ENCODE measurements around the gene PSMD13. TPM values are rescaled to one million over a fixed set of nuclear protein-coding genes. Genes with fewer than 3 reads are reported as not detected.
A peak's percentile ranks its signal among the peaks of the same experiment; 100 is the strongest.
"Not testable (repeated sequence)": the region's sequence is repeated elsewhere in the genome, so short reads cannot be mapped to it uniquely, and the experiment has no call there.

Gene PSMD13
- total RNA-seq, 4 donors from 2014 or later: 85.8 to 114 (median 93.5) TPM

GRCh38 chr11:235609-235996 is 1.2 kb upstream of the PSMD13 start:
- 2 to 4% methylated on average over 12 to 13 of the region's 13 CpGs for WGBS, 2 donors (ENCODE audit: low coverage in 1 of 2)
- Histone ChIP-seq H3K9me3 (no peaks in the 10 kb centered on the region), H3K4me3 (peak overlapping the region; percentile 80 to 93), H3K4me1 (peaks cover 0 to 35% (median 13%) of the 10 kb centered on the region in 3 donors), H3K27ac (peak overlapping the region; percentile 80 to 96 (median 94)), H3K27me3 (no peaks in the 10 kb centered on the region), H3K36me3 (peaks cover 0 to 34% of the 10 kb centered on the region in 2 donors)
- ATAC-seq: peak; percentile 7
- no peak for TF ChIP-seq EP300 (IDR thresholded peaks at IDR 0.05)
- no peak for TF ChIP-seq CTCF (IDR thresholded peaks at IDR 0.05)
- no peak for TF ChIP-seq POLR2AphosphoS5 (IDR thresholded peaks at IDR 0.05)
- no peak for TF ChIP-seq POLR2A (IDR thresholded peaks at IDR 0.05)

- Histone ChIP-seq H3K4me1 (peaks cover 0 to 35% (median 13%) of the 10 kb centered on the region in 3 donors), H3K4me3 (peak within 1 kb of the TSS; percentile 93), H3K9me3 (no peaks in the 10 kb centered on the region), H3K36me3 (peaks cover 0 to 37% of the 10 kb centered on the region in 2 donors), H3K27me3 (no peaks in the 10 kb centered on the region), H3K27ac (peak within 1 kb of the TSS; percentile 85 to 96 (median 94))
- WGBS, 2 donors (ENCODE audit: low coverage in 1 of 2): 0 to 3% methylated on average over 6 to 11 of the region's 70 CpGs
- peak; percentile 93 for ATAC-seq
- TF ChIP-seq EP300 (IDR thresholded peaks at IDR 0.05): no peak
- TF ChIP-seq POLR2A (IDR thresholded peaks at IDR 0.05): peak; percentile 54 to 56
- TF ChIP-seq CTCF (IDR thresholded peaks at IDR 0.05): peak in 2 of 4 experiments; percentile 44 to 47
- TF ChIP-seq POLR2AphosphoS5 (IDR thresholded peaks at IDR 0.05): peak; percentile 37
These were observed 591 bp upstream of the PSMD13 start, which contains the start of gene SIRT3 for GRCh38 chr11:235997-236773. Gene SIRT3, minus strand, starts transcription at chr11:236342. Its CDS starts 14 bp downstream, at chr11:236328.

- Histone ChIP-seq H3K36me3 (peaks cover 0 to 40% of the 10 kb centered on the region in 2 donors), H3K4me1 (peaks cover 0 to 35% (median 13%) of the 10 kb centered on the region in 3 donors)
- not testable (repeated sequence) for H3K4me3 ChIP-seq, H3K9me3 ChIP-seq, ATAC-seq, H3K27ac ChIP-seq, H3K27me3 ChIP-seq
- 62 to 74% methylated on average over 4 to 7 of the region's 7 CpGs for WGBS, 2 donors (ENCODE audit: low coverage in 1 of 2)
These were observed 1.6 kb downstream of the PSMD13 start for GRCh38 chr11:238346-238745.

GRCh38 chr11:240315-240714 is 3.5 kb downstream of the PSMD13 start:
- TF ChIP-seq EP300 (IDR thresholded peaks at IDR 0.05) (no peak), CTCF (IDR thresholded peaks at IDR 0.05) (no peak), POLR2A (IDR thresholded peaks at IDR 0.05) (no peak), POLR2AphosphoS5 (IDR thresholded peaks at IDR 0.05) (no peak)
- no peak for ATAC-seq
- H3K36me3 ChIP-seq: peaks cover 0 to 60% of the 10 kb centered on the region in 2 donors
- H3K4me1 ChIP-seq: peaks cover 0 to 25% (median 11%) of the 10 kb centered on the region in 3 donors
- no peaks in the 10 kb centered on the region for H3K9me3 ChIP-seq
- H3K4me3 ChIP-seq: no peak overlapping the region
- WGBS, 2 donors (ENCODE audit: low coverage in 1 of 2): 57 to 73% methylated on average over 1 of the region's 1 CpG
- H3K27me3 ChIP-seq: no peaks in the 10 kb centered on the region
- H3K27ac ChIP-seq: no peak overlapping the region

GRCh38 chr11:241634-242033 is 4.9 kb downstream of the PSMD13 start:
- 79 to 85% methylated on average over 5 of the region's 5 CpGs for WGBS, 2 donors (ENCODE audit: low coverage in 1 of 2)
- Histone ChIP-seq H3K36me3 (peaks cover 0 to 73% of the 10 kb centered on the region in 2 donors), H3K9me3 (no peaks in the 10 kb centered on the region), H3K4me1 (peaks cover 0 to 19% (median 10%) of the 10 kb centered on the region in 3 donors), H3K4me3 (no peak overlapping the region), H3K27ac (no peak overlapping the region), H3K27me3 (no peaks in the 10 kb centered on the region)
- TF ChIP-seq EP300 (IDR thresholded peaks at IDR 0.05): no peak
- TF ChIP-seq POLR2A (IDR thresholded peaks at IDR 0.05): no peak
- no peak for TF ChIP-seq CTCF (IDR thresholded peaks at IDR 0.05)
- no peak for TF ChIP-seq POLR2AphosphoS5 (IDR thresholded peaks at IDR 0.05)
- no peak for ATAC-seq
